ENCODE measurements around the gene GPR18.

DNA sequence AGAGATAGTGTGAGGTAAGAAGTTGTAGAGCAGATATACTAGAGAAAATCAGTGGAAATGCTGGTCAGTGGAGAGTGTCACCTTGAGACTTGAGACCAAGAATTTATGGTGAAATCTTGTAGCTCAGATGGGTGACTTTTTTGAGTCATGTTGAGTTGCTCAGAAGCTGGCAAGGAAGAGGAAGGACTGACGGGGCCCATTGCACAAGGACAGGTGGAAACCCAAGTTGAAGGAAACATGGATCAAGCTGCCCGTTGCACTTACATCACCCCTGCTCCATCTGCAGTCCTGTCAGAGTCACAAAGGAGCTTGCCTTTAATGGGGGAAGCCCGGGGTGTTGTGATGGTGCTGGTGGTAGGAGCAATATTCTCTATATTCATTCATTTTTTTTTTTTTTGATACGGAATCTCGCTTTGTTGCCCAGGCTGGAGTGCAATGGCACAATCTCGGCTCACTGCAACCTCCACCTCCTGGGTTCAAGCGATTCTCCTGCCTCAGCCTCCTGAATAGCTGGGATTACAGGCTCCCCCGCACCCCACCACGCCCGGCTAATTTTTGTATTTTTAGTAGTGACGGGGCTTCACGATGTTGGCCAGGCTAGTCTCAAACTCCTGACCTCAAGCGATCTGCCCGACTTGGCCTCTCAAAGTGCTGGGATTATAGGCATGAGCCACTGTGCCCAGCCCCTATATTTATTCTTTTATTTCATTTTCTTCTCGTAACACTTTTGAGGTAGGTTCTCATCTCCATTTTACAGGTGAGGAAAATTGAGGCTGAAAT is 30.1 kb downstream of the GPR18 start:
- TF ChIP-seq POLR2A (IDR thresholded peaks at IDR 0.05): no peak
- TF ChIP-seq, protein P1, sequence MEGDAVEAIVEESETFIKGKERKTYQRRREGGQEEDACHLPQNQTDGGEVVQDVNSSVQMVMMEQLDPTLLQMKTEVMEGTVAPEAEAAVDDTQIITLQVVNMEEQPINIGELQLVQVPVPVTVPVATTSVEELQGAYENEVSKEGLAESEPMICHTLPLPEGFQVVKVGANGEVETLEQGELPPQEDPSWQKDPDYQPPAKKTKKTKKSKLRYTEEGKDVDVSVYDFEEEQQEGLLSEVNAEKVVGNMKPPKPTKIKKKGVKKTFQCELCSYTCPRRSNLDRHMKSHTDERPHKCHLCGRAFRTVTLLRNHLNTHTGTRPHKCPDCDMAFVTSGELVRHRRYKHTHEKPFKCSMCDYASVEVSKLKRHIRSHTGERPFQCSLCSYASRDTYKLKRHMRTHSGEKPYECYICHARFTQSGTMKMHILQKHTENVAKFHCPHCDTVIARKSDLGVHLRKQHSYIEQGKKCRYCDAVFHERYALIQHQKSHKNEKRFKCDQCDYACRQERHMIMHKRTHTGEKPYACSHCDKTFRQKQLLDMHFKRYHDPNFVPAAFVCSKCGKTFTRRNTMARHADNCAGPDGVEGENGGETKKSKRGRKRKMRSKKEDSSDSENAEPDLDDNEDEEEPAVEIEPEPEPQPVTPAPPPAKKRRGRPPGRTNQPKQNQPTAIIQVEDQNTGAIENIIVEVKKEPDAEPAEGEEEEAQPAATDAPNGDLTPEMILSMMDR (IDR thresholded peaks at IDR 0.05): no peak
